ENCODE measurements around the gene CD99L2.
"Not testable (repeated sequence)": the region's sequence is repeated elsewhere in the genome, so short reads cannot be mapped to it uniquely, and the experiment has no call there.

CD99L2 gene

GRCh38 chrX:150837845-150838244 is 60.6 kb downstream of the CD99L2 start:
- ATAC-seq (ENCODE audit: low read depth), result no peak
- no peak for DNase-seq (ENCODE audit: low spot score)
- Histone ChIP-seq H3K4me3 (ENCODE audit: severe bottlenecking) (no peak overlapping the region), H3K27me3 (ENCODE audit: insufficient read depth, poor library complexity, severe bottlenecking) (no peaks in the 10 kb centered on the region), H3K9me3 (ENCODE audit: severe bottlenecking) (no peaks in the 10 kb centered on the region), H3K27ac (ENCODE audit: poor library complexity, severe bottlenecking) (no peak overlapping the region), H3K4me1 (ENCODE audit: insufficient read depth, poor library complexity, severe bottlenecking) (peaks cover 17% of the 10 kb centered on the region), H3K36me3 (ENCODE audit: low read depth) (no peaks in the 10 kb centered on the region)
- TF ChIP-seq, protein P1, sequence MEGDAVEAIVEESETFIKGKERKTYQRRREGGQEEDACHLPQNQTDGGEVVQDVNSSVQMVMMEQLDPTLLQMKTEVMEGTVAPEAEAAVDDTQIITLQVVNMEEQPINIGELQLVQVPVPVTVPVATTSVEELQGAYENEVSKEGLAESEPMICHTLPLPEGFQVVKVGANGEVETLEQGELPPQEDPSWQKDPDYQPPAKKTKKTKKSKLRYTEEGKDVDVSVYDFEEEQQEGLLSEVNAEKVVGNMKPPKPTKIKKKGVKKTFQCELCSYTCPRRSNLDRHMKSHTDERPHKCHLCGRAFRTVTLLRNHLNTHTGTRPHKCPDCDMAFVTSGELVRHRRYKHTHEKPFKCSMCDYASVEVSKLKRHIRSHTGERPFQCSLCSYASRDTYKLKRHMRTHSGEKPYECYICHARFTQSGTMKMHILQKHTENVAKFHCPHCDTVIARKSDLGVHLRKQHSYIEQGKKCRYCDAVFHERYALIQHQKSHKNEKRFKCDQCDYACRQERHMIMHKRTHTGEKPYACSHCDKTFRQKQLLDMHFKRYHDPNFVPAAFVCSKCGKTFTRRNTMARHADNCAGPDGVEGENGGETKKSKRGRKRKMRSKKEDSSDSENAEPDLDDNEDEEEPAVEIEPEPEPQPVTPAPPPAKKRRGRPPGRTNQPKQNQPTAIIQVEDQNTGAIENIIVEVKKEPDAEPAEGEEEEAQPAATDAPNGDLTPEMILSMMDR (IDR thresholded peaks at IDR 0.05; ENCODE audit: poor library complexity, severe bottlenecking), result no peak

DNA sequence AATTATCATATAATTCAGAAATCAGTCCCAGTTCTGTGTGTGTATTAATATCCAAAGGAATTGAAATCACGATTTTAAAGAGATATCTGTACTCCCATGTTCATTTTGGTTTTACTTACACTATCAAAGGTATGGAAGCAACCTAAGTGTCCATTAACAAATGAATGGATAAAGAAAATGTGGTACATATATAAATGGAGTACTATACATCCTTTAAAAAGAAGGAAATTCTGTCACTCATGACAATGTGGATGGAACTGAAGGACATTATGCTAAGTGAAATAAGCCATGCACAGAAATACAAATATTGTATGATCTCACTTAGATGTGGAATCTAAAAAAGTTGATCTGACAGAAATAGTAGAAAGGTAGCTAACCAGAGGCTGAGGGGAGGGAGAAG is 63.8 kb downstream of the CD99L2 start:
- H3K4me1 ChIP-seq (ENCODE audit: insufficient read depth, poor library complexity, severe bottlenecking), result no peaks in the 10 kb centered on the region
- no peaks in the 10 kb centered on the region for H3K36me3 ChIP-seq (ENCODE audit: low read depth)
- H3K9me3 ChIP-seq (ENCODE audit: severe bottlenecking), result no peaks in the 10 kb centered on the region
- H3K4me3 ChIP-seq (ENCODE audit: severe bottlenecking), result no peak overlapping the region
- DNase-seq (ENCODE audit: low spot score) (no peak), ATAC-seq (ENCODE audit: low read depth) (no peak)
- TF ChIP-seq, protein P1 (IDR thresholded peaks at IDR 0.05; ENCODE audit: poor library complexity, severe bottlenecking), result no peak
- H3K27ac ChIP-seq (ENCODE audit: poor library complexity, severe bottlenecking), result no peak overlapping the region
- no peaks in the 10 kb centered on the region for H3K27me3 ChIP-seq (ENCODE audit: insufficient read depth, poor library complexity, severe bottlenecking)

GRCh38 chrX:150833454-150834056 is 64.9 kb downstream of the CD99L2 start:
- Histone ChIP-seq H3K4me3 (ENCODE audit: severe bottlenecking) (no peak overlapping the region), H3K27me3 (ENCODE audit: insufficient read depth, poor library complexity, severe bottlenecking) (no peaks in the 10 kb centered on the region), H3K36me3 (ENCODE audit: low read depth) (no peaks in the 10 kb centered on the region), H3K27ac (ENCODE audit: poor library complexity, severe bottlenecking) (no peak overlapping the region), H3K4me1 (ENCODE audit: insufficient read depth, poor library complexity, severe bottlenecking) (no peaks in the 10 kb centered on the region), H3K9me3 (ENCODE audit: severe bottlenecking) (no peaks in the 10 kb centered on the region)
- TF ChIP-seq, protein P1 (IDR thresholded peaks at IDR 0.05; ENCODE audit: poor library complexity, severe bottlenecking), result no peak
- ATAC-seq (ENCODE audit: low read depth) (no peak), DNase-seq (ENCODE audit: low spot score) (no peak)

GRCh38 chrX:150831863-150832262 is 66.6 kb downstream of the CD99L2 start:
- Histone ChIP-seq H3K27ac (ENCODE audit: poor library complexity, severe bottlenecking) (no peak overlapping the region), H3K27me3 (ENCODE audit: insufficient read depth, poor library complexity, severe bottlenecking) (no peaks in the 10 kb centered on the region), H3K4me3 (ENCODE audit: severe bottlenecking) (no peak overlapping the region), H3K9me3 (ENCODE audit: severe bottlenecking) (no peaks in the 10 kb centered on the region), H3K36me3 (ENCODE audit: low read depth) (no peaks in the 10 kb centered on the region), H3K4me1 (ENCODE audit: insufficient read depth, poor library complexity, severe bottlenecking) (no peaks in the 10 kb centered on the region)
- no peak for ATAC-seq (ENCODE audit: low read depth)
- TF ChIP-seq, protein P1 (IDR thresholded peaks at IDR 0.05; ENCODE audit: poor library complexity, severe bottlenecking), result no peak
- DNase-seq (ENCODE audit: low spot score), result no peak

- Histone ChIP-seq H3K27ac (ENCODE audit: poor library complexity, severe bottlenecking) (no peak overlapping the region), H3K4me1 (ENCODE audit: insufficient read depth, poor library complexity, severe bottlenecking) (no peaks in the 10 kb centered on the region), H3K27me3 (ENCODE audit: insufficient read depth, poor library complexity, severe bottlenecking) (no peaks in the 10 kb centered on the region), H3K4me3 (ENCODE audit: severe bottlenecking) (no peak overlapping the region), H3K9me3 (ENCODE audit: severe bottlenecking) (no peaks in the 10 kb centered on the region), H3K36me3 (ENCODE audit: low read depth) (no peaks in the 10 kb centered on the region)
- no peak for DNase-seq (ENCODE audit: low spot score)
- TF ChIP-seq, protein P1 (IDR thresholded peaks at IDR 0.05; ENCODE audit: poor library complexity, severe bottlenecking), result no peak
- ATAC-seq (ENCODE audit: low read depth), result no peak
Observed at GRCh38 chrX:150828785-150829184, 69.7 kb downstream of the CD99L2 start.

- not testable (repeated sequence) for H3K27ac ChIP-seq (ENCODE audit: poor library complexity, severe bottlenecking); H3K4me1 ChIP-seq (ENCODE audit: insufficient read depth, poor library complexity, severe bottlenecking); DNase-seq (ENCODE audit: low spot score); H3K27me3 ChIP-seq (ENCODE audit: insufficient read depth, poor library complexity, severe bottlenecking); H3K36me3 ChIP-seq (ENCODE audit: low read depth); ATAC-seq (ENCODE audit: low read depth); H3K4me3 ChIP-seq (ENCODE audit: severe bottlenecking); H3K9me3 ChIP-seq (ENCODE audit: severe bottlenecking)
Observed at GRCh38 chrX:150824352-150824751, 74.1 kb downstream of the CD99L2 start.

DNA sequence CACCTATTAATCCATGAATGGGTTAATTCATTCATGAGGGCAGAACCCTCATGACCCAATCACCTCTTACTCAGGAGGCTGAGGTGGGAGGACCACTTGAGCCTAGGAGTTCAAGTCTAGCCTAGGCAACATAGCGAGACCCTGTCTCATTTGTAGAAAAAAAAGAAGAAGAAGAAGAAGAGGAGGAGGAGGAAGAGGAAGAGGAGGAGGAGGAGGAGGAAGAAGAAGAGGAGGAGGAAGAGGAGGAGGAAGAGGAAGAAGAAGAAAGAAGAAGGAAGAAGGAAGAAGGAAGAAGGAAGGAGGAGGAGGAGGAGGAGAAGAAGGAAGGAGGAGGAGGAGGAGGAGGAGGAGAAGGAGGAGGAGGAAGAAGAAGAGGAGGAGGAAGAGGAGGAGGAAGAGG is 74.6 kb downstream of the CD99L2 start:
- H3K4me1 ChIP-seq (ENCODE audit: insufficient read depth, poor library complexity, severe bottlenecking); H3K36me3 ChIP-seq (ENCODE audit: low read depth); H3K9me3 ChIP-seq (ENCODE audit: severe bottlenecking); H3K4me3 ChIP-seq (ENCODE audit: severe bottlenecking); H3K27ac ChIP-seq (ENCODE audit: poor library complexity, severe bottlenecking); DNase-seq (ENCODE audit: low spot score); H3K27me3 ChIP-seq (ENCODE audit: insufficient read depth, poor library complexity, severe bottlenecking); ATAC-seq (ENCODE audit: low read depth): not testable (repeated sequence)
